ENCODE results near the gene PTGDS. TPM values are rescaled to one million over a fixed set of nuclear protein-coding genes. Genes with fewer than 3 reads are reported as not detected.

The PTGDS gene
- total RNA-seq, 2 experiments from 2014 or later, result 22.1 to 24.0 TPM

DNA sequence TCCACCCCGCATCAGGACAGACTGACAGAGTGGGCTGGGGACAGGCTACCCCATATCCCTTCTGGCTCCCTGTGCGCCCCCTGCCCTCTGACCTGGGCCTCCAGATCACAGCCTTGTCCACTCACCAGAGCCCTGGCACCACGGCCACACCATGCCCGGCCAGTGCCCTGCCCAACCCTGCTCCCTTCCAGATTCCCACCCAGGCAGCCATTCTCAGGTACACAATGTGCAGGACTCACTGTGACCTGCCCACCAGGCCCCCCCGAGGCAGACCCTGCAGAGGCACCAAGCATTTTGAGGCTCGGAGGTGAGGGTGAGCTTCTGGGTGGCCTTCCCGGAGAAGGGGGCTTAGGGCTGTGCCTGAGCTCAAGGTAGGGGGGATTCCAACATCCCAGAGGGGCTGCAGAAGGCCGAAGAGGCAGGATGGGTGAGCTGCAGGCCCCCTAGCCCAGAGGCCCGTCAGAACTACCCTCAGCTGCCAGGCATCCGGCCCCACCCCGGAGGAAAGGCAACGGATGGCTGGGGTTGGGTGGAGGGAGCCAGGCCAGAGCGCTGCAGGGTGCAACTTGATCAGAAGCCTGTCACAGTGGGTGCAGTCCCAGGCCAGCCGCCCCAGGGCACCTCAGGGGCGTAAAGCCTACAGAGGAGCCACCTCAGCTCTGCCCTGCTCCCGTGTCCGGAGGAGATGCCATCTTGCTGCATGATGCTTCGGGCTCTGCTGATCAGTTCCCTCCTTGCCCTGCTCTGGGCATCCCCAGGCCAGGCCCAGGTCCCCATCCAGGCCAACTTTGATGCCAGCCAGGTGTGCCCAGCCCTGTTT is 5.1 kb downstream of the PTGDS start, which contains the start of gene LCNL1:
LCNL1 (plus strand) TSS at position 762 of the 820 bp plus-strand sequence. CDS start 594 bp downstream, outside the sequence.
- ChIA-PET CTCF (interaction anchor here (2.0 kb wide), 1 partner anchor 46 kb away, joined by 5 read pairs; the partner anchor contains the start of gene ABCA2), POLR2A (no interaction called here)
- Mint-ChIP-seq H3K4me1 (peaks cover 2% of the 10 kb centered on the region), H3K36me3 (ENCODE audit: low read depth) (no peaks in the 10 kb centered on the region), H3K4me3 (no peak within 1 kb of the TSS), H3K9me3 (no peaks in the 10 kb centered on the region), H3K27me3 (peaks cover 23% of the 10 kb centered on the region), H3K27ac (no peak within 1 kb of the TSS)
- DNase-seq, result no peak

DNA sequence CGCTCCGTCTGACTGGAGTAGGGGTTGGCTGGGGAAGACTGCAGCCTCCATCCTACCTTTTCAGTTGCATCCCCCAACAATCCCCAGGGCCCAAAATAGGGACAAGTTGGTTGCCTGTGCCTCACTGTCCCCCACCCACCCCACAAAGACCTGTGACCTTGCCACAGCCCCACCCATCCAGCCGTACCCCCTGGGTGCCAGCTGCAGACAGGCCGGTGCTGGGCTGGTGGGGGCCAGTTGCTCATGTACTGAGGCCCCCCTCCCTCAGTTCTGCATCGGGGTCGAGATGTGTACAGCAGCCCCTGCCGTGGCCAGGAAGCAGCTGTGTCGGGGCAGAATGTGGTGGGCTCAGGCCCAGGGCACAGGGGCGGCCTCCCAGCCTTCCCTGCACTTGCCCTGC is 5.9 kb downstream of the PTGDS start:
- DNase-seq, result no peak
- POLR2A ChIA-PET, result no interaction called here
- CTCF ChIA-PET, result no interaction called here
- Mint-ChIP-seq H3K36me3 (ENCODE audit: low read depth) (no peaks in the 10 kb centered on the region), H3K27ac (no peak overlapping the region), H3K4me3 (no peak overlapping the region), H3K27me3 (peaks cover 27% of the 10 kb centered on the region), H3K9me3 (no peaks in the 10 kb centered on the region), H3K4me1 (peaks cover 2% of the 10 kb centered on the region)

DNA sequence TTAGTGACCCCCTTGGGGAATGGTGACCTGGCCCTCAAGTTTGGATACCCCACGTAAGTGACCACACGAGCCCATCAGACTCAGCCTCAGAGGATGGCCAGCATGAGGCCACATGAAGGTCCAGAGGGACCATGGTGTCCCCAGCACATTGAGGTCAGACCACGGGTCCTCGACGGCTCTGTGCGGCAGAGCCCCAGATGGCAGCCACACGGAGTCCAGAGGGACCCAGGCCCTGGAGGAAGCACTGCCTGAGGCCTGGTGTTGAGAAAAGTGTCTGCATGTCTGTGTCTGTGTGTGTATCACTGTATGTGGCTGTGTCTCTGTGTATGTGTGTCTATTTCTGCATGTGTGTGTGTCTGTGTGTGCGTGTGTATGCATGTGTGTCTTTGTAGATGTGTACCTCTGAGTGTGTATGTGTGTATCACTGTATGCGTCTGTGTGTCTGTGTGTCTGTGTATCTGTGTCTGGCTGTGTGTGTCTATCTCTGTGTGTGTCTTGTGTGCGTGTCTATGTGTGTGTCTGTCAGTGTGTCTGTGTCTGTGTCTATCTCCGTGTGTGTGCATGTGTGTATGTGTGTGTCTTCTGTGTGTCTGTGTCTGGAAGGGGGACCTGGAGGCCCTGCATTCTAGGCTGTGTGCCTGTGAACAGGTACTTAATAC is 6.5 kb downstream of the PTGDS start:
- no peaks in the 10 kb centered on the region for H3K36me3 Mint-ChIP-seq (ENCODE audit: low read depth)
- POLR2A ChIA-PET, result no interaction called here
- peaks cover 2% of the 10 kb centered on the region for H3K4me1 Mint-ChIP-seq
- CTCF ChIA-PET, result no interaction called here
- peak overlapping the region; percentile 0 for H3K27ac Mint-ChIP-seq
- no peak overlapping the region for H3K4me3 Mint-ChIP-seq
- no peak for DNase-seq
- H3K9me3 Mint-ChIP-seq, result no peaks in the 10 kb centered on the region
- peaks cover 28% of the 10 kb centered on the region for H3K27me3 Mint-ChIP-seq

DNA sequence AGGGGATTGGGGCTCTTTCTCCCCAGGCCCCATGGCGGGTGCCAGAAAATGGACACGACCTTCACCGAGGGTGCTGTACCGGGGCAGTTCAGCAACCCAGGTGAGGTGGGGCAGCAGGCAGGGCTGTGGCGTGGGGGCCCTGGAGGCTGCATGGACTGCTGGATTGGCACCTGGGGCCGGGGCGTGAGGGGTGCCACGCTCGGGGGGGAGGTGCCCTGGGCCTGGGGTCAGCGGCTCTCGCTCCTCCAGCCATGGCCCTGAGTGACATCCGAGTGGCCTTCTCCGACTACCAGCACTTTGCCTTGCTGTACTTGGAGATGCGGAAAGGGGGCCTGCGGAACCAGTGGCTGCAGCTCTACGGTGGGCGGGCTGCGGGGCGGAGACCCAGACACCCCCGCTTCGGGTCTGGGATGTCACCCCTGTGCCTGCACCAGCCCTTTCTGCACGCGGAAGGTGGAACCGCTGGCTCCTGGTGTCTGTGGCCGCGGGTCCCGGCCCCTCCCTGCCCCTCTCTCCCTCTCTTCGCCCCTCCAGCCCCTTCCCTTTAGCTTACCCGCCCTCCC is 7.2 kb downstream of the PTGDS start:
- Mint-ChIP-seq H3K9me3 (no peaks in the 10 kb centered on the region), H3K4me3 (no peak overlapping the region), H3K27ac (no peak overlapping the region), H3K36me3 (ENCODE audit: low read depth) (no peaks in the 10 kb centered on the region), H3K27me3 (peaks cover 31% of the 10 kb centered on the region), H3K4me1 (peaks cover 2% of the 10 kb centered on the region)
- ChIA-PET CTCF (interaction anchor here (1.5 to 1.9 kb wide), 2 partner anchors 9 to 51 kb away, joined by 6 read pairs; no protein-coding TSS in a partner anchor), POLR2A (no interaction called here)
- DNase-seq, result no peak

DNA sequence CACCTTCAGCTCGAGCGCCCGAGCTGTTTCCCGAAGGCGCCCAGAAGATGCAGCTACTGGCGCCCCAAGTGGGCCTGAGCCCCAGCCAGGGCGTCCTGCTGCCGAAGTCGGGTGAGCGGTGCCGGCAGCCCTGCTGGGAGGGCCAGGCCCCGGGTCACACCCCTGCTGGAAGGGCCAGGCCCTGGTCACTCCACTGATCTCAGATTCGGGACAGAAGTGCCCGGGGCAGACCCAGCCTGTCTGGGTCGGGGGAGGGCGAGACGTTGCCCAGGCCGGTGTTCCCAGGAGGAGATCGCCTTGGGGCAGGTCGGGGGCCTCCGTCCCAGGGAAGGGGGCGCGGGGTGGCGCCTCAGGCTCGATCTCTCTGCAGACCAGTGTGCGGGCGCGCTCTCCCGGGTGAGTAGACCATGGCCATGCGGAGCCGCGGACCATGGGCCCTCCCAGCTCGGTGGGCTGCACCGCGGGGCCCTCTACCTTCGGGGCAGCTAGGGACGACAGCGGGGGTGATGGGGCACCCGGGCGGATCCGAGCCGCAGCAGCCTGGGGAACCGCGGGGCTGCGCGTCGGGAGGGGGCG is 7.8 kb downstream of the PTGDS start:
- CTCF ChIA-PET, result interaction anchor here (1.5 to 1.9 kb wide), 2 partner anchors 9 to 50 kb away, joined by 6 read pairs; no protein-coding TSS in a partner anchor
- Mint-ChIP-seq H3K27me3 (peaks cover 32% of the 10 kb centered on the region), H3K4me1 (peaks cover 2% of the 10 kb centered on the region), H3K4me3 (no peak overlapping the region), H3K36me3 (ENCODE audit: low read depth) (no peaks in the 10 kb centered on the region), H3K9me3 (no peaks in the 10 kb centered on the region), H3K27ac (no peak overlapping the region)
- POLR2A ChIA-PET, result no interaction called here
- DNase-seq, result no peak

DNA sequence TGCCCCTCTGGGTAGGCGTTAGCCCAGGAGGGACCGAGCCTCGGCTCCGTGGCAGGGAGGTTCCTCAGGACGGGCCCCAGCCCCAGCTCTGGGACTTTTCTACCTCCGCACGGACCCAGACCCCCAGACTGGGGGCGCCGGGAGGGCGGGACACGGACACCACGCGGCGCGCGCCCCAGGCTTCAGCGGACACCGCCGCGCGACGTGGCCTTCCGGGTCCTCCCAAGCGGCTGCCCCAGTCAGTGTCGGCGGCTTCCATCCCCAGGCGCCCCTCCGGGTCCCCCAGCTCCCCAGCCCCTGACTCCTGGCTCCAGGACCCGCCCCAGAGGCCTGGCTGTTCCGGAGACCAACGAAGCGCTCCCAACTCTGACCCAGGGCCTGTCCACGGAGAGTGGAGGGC is 8.5 kb downstream of the PTGDS start:
- Mint-ChIP-seq H3K9me3 (no peaks in the 10 kb centered on the region), H3K27ac (no peak overlapping the region), H3K36me3 (ENCODE audit: low read depth) (no peaks in the 10 kb centered on the region), H3K4me3 (no peak overlapping the region), H3K27me3 (peaks cover 33% of the 10 kb centered on the region), H3K4me1 (peaks cover 2% of the 10 kb centered on the region)
- POLR2A ChIA-PET, result no interaction called here
- no peak for DNase-seq
- CTCF ChIA-PET, result interaction anchor here (0.8 to 1.9 kb wide), 4 partner anchors 10 to 144 kb away, joined by 3 to 6 read pairs (median 4); partner anchors contain the start of gene AJM1

DNA sequence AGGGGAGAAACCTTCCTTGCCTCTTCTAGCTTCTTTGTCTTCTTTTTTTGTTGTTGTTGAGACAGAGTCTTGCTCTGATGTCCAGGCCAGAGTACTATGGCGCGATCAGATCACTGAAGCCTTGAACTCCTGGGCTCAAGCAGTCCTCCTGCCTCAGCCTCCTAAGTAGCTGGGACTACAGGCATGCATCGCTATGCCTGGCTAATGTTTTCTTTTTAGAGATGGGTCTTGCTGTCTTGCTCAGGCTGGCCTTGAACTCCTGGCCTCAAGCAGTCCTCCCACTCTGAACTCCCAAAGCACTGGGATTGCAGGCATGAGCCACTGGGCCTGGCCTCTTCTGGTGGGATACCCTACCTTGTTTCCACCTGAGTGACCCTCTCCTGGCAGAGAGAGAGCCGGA is 11.6 kb downstream of the PTGDS start:
- H3K27ac Mint-ChIP-seq, result no peak overlapping the region
- POLR2A ChIA-PET, result interaction anchor here (0.7 kb wide), 1 partner anchor 39 kb away, joined by 7 read pairs; no protein-coding TSS in a partner anchor
- CTCF ChIA-PET, result interaction anchor here (1.0 to 2.0 kb wide), 2 partner anchors 40 to 146 kb away, joined by 3 to 9 read pairs; no protein-coding TSS in a partner anchor
- H3K4me3 Mint-ChIP-seq, result no peak overlapping the region
- DNase-seq, result no peak
- H3K9me3 Mint-ChIP-seq, result no peaks in the 10 kb centered on the region
- peaks cover 13% of the 10 kb centered on the region for H3K4me1 Mint-ChIP-seq
- H3K36me3 Mint-ChIP-seq (ENCODE audit: low read depth), result peaks cover 5% of the 10 kb centered on the region
- peaks cover 30% of the 10 kb centered on the region for H3K27me3 Mint-ChIP-seq

DNA sequence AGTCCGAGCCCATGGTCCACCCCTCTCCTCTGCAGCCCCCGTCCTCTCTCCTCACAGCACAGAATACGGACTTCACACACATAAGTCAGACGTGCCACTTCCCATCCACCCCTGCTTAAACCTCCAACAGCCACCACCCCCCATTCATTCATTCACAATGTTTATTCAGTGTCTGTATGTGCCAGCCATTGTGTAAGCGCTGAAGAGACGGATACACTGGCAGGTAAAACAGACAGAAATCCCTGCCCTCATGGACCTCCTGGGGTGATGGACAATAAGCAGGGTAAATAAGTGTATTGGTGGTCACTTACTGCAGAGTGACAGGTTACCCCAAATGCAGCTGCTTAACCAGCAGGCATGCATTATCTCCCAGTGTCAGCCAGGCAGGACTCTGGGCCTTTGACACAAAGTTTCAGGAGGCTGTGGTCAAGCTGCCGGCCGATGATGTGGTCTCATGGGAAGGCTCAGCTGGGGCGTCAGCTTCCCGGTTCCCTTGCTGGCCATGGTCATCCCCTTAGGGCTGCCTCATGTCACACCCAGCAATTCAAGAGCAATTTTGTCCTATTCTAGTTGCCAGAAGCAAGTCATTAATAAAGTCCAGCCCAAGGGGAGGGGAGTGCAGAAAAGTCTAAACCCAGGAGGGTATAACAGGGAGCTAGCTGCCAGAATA is 13.1 kb downstream of the PTGDS start:
- no peak for DNase-seq
- Mint-ChIP-seq H3K27ac (peak overlapping the region; percentile 26), H3K4me3 (no peak overlapping the region), H3K4me1 (peaks cover 15% of the 10 kb centered on the region), H3K9me3 (no peaks in the 10 kb centered on the region), H3K36me3 (ENCODE audit: low read depth) (peaks cover 7% of the 10 kb centered on the region), H3K27me3 (peaks cover 18% of the 10 kb centered on the region)
- POLR2A ChIA-PET, result no interaction called here
- CTCF ChIA-PET, result no interaction called here

DNA sequence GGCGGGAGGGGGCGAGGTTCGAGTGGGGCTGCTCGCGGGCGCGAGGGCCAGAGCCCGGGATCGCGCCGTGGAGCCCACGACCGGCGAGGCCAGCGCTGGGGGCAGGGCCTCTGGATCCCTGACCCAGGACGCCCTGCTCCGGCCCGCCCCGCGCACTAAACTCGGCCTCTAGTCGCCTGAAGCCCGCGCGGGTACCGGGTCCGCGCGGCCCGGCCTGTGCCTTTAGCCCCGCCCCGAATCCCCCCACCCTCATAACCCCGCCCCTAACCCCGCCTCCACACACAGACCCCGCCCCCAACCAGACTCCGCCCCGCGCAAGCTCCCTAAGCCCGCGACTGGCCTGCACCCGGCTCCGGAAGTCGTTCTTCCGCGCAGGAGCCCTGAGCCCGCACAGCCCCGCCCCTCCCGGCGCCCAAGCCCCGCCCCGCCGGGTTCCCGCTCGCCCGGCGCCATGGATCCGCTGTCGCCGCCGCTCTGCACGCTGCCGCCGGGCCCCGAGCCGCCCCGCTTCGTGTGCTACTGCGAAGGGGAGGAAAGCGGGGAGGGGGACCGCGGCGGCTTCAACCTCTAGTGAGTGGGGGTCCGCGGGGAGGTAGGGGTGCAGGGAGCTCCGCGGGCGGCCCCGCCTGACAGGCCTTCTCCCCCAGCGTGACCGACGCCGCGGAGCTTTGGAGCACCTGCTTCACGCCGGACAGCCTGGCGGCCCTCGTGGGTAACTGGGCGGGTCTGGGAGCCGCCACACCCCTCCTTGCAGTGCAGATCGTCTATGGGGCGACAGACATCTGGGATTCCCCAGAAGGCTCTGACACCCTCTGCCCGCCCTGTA is 14.9 kb downstream of the PTGDS start, which contains the start of gene PAXX:
PAXX (plus strand) TSS at position 430 of the 826 bp plus-strand sequence; CDS start at position 452, 22 bp downstream.
- Mint-ChIP-seq H3K9me3 (no peaks in the 10 kb centered on the region), H3K27me3 (peaks cover 12% of the 10 kb centered on the region), H3K4me3 (peak within 1 kb of the TSS; percentile 82), H3K36me3 (ENCODE audit: low read depth) (peaks cover 7% of the 10 kb centered on the region), H3K27ac (peak within 1 kb of the TSS; percentile 86), H3K4me1 (peaks cover 25% of the 10 kb centered on the region)
- POLR2A ChIA-PET, result interaction anchor here (1.1 kb wide), 1 partner anchor 14 kb away, joined by 3 read pairs; no protein-coding TSS in a partner anchor
- CTCF ChIA-PET, result interaction anchor here (0.9 to 2.2 kb wide), 8 partner anchors 9 to 264 kb away, joined by 3 to 16 read pairs (median 4); partner anchors contain the start of gene ABCA2
- peak; percentile 93 for DNase-seq

DNA sequence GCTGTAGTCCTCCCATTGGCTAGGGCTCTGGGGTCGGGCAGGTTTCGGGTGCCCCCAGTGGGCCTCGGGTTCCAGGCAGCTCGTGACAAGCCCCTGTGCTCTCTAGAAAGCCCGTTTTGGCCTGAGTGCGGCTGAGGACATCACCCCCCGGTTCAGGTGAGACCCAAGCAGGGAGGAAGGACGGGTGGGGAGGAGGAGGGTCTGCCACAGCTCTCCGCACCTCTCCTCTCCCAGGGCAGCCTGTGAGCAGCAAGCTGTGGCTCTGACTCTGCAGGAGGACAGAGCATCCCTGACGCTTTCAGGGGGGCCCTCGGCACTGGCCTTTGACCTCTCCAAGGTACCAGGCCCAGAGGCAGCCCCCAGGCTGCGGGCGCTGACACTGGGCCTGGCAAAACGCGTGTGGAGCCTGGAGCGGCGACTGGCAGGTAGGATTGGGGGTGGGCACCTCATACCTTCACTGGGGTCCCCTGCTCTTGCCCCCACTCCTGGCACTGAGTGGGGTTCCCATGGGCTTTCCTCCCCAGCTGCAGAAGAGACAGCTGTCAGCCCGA is 15.6 kb downstream of the PTGDS start:
- peaks cover 7% of the 10 kb centered on the region for H3K36me3 Mint-ChIP-seq (ENCODE audit: low read depth)

More for the DNA sequence above, 15.6 kb downstream of the PTGDS start:
- Mint-ChIP-seq H3K9me3 (no peaks in the 10 kb centered on the region), H3K4me1 (peaks cover 32% of the 10 kb centered on the region), H3K27me3 (peaks cover 11% of the 10 kb centered on the region), H3K27ac (peak overlapping the region; percentile 82), H3K4me3 (peak overlapping the region; percentile 82)
- ChIA-PET CTCF (interaction anchor here (0.9 to 2.4 kb wide), 11 partner anchors 8 to 264 kb away, joined by 3 to 16 read pairs (median 3); partner anchors contain the start of gene ABCA2), POLR2A (interaction anchor here (1.1 kb wide), 1 partner anchor 14 kb away, joined by 3 read pairs; no protein-coding TSS in a partner anchor)
- no peak for DNase-seq

Data from activated CD4-positive, alpha-beta T cell treated with anti-CD3 and anti-CD28 coated beads, Interleukin-2, amount 10 ng/mL, durations not matched to agents 7 days and 5 days (primary cell).